Smooth muscle cell (in vitro differentiated cells): Measurements from ENCODE around the gene CASP4. TPM values are rescaled to one million over a fixed set of nuclear protein-coding genes. Genes with fewer than 3 reads are reported as not detected.

ENCODE experiments used
- DNase-seq: peaks from one replicate; lab custom pipeline; 2025; ENCODE audit not compliant: unreplicated experiment; lab: John Stamatoyannopoulos, UW
- H2AFZ ChIP-seq: fragments of 200-600 bp; sonication (generic); 2 replicates; pipeline ENCODE4 v1.6.0; 2016; ENCODE audit warnings: antibody characterized with exemption, low read depth, mild to moderate bottlenecking
- H3F3A ChIP-seq: fragments of 200-600 bp; sonication (generic); 2 replicates; pipeline ENCODE4 v1.6.0; 2017; ENCODE audit warnings: antibody characterized with exemption, low read depth
- H3K27ac ChIP-seq: fragments of 200-600 bp; sonication (generic); 2 replicates; pipeline ENCODE4 v1.5.1; 2016; ENCODE audit warnings: low read depth, mild to moderate bottlenecking
- H3K27me3 ChIP-seq: fragments of 200-600 bp; sonication (generic); 2 replicates; pipeline ENCODE4 v1.6.1; 2016; ENCODE audit warnings: low read depth, mild to moderate bottlenecking
- H3K36me3 ChIP-seq: fragments of 200-600 bp; sonication (generic); 2 replicates; pipeline ENCODE4 v1.5.1; 2016; ENCODE audit warnings: low read depth
- H3K4me1 ChIP-seq: fragments of 200-600 bp; sonication (generic); 2 replicates; pipeline ENCODE4 v1.5.1; 2016; ENCODE audit warnings: low read depth
- H3K4me2 ChIP-seq: fragments of 200-600 bp; sonication (generic); 2 replicates; pipeline ENCODE4 v1.6.0; 2016; ENCODE audit warnings: mild to moderate bottlenecking
- H3K4me3 ChIP-seq: fragments of 200-600 bp; sonication (generic); 2 replicates; pipeline ENCODE4 v1.5.1; 2016; ENCODE audit warnings: mild to moderate bottlenecking
- H3K79me2 ChIP-seq: fragments of 200-600 bp; sonication (generic); 2 replicates; pipeline ENCODE4 v1.6.0; 2016; ENCODE audit warnings: low read depth, mild to moderate bottlenecking
- H3K9ac ChIP-seq: fragments of 200-600 bp; sonication (generic); 2 replicates; pipeline ENCODE4 v1.6.0; 2016; ENCODE audit warnings: low read depth
- H3K9me3 ChIP-seq: fragments of 200-600 bp; sonication (generic); replicated peaks from 2 replicates; pipeline ENCODE4 v1.5.1; 2016; ENCODE audit warnings: low read depth
- H4K20me1 ChIP-seq: fragments of 200-600 bp; sonication (generic); 2 replicates; pipeline ENCODE4 v1.6.0; 2016; ENCODE audit warnings: low read depth
- WGBS: methylation state at CpG from one replicate; pipeline ENCODE4 v1.1.7; 2016; ENCODE audit warnings: low lambda C conversion rate; 5-methylcytosine and 5-hydroxymethylcytosine counted together
- polyA plus RNA-seq: library from polyadenylated mRNA; unstranded; fragments of >200 nt; fragmentation: Nextera tagmentation; extraction: Ambion mirVana; gene quantifications from 2 replicates; pipeline ENCODE4 v1.2.1, GENCODE V29; 2016
- total RNA-seq: library from RNA; depleted of rRNA; stranded (reverse); fragments of >200 nt; gene quantifications from 2 replicates; pipeline ENCODE4 v1.2.3, GENCODE V29; 2014
- TF ChIP-seq, protein P1 (sequence below): fragments of 200-600 bp; sonication (generic); IDR thresholded peaks from 2 replicates; pipeline ENCODE4 v1.5.1; 2017; ENCODE audit warnings: borderline replicate concordance, mild to moderate bottlenecking, antibody characterized with exemption; ENCODE audit not compliant: insufficient read depth, poor library complexity, severe bottlenecking

The CASP4 gene
- total and polyA plus RNA-seq, 2 experiments from 2014 or later = 8.8 to 36.3 TPM

DNA sequence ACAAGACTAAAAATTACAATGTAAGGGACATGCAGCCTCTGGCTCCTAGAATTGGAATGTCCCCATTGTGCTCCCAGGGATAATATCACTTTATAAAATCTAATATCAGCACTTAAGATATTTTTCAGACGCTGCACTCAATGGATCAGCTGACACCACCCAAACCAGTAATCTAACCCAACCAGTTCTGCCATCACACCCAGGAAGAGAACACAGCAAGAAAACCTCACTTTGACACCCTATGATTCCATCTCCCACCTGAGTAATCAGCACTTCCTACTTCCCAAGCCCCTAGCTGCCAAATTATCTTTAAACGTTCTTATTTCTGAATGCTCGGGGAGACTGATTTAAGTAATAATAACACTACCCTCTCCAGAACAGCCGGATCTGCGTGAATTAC, 2.6 kb downstream of the CASP4 start:
- no peak overlapping the region for H3K4me3 ChIP-seq

DNA sequence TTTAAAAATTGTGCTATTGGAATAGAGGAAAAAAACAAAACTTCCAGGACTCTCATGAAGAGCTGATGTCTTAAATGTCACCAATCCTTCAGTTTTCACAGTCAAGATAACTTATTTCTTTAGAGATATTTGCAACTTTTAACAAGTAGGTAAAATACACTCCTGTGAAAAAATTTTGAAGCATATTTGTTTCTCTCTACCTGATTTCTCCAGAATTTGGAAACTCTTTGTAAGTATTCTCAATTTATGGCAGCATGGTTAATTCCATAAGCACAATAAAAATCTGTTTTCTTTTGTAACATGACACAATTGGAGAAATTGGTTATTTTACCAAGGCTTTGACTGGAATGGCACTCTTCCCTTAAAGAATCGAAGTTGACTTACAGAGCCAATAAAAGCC, 4.1 kb downstream of the CASP4 start:
- Histone ChIP-seq H3K4me3 (no peak overlapping the region), H3F3A (no peaks in the 10 kb centered on the region), H3K79me2 (no peaks in the 10 kb centered on the region), H3K4me1 (no peaks in the 10 kb centered on the region), H3K4me2 (no peak overlapping the region), H2AFZ (no peak overlapping the region), H3K9me3 (no peaks in the 10 kb centered on the region), H3K36me3 (no peaks in the 10 kb centered on the region), H3K9ac (no peak overlapping the region), H3K27ac (no peak overlapping the region), H3K27me3 (no peaks in the 10 kb centered on the region), H4K20me1 (no peaks in the 10 kb centered on the region)
- WGBS = 97% methylated on average over 1 of the region's 1 CpG
- TF ChIP-seq, protein P1, sequence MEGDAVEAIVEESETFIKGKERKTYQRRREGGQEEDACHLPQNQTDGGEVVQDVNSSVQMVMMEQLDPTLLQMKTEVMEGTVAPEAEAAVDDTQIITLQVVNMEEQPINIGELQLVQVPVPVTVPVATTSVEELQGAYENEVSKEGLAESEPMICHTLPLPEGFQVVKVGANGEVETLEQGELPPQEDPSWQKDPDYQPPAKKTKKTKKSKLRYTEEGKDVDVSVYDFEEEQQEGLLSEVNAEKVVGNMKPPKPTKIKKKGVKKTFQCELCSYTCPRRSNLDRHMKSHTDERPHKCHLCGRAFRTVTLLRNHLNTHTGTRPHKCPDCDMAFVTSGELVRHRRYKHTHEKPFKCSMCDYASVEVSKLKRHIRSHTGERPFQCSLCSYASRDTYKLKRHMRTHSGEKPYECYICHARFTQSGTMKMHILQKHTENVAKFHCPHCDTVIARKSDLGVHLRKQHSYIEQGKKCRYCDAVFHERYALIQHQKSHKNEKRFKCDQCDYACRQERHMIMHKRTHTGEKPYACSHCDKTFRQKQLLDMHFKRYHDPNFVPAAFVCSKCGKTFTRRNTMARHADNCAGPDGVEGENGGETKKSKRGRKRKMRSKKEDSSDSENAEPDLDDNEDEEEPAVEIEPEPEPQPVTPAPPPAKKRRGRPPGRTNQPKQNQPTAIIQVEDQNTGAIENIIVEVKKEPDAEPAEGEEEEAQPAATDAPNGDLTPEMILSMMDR = no peak
- no peak for DNase-seq

More for the DNA sequence above, 2.6 kb downstream of the CASP4 start:
- no peak overlapping the region for H3K9ac ChIP-seq
- no peaks in the 10 kb centered on the region for H3K79me2 ChIP-seq
- H3K9me3 ChIP-seq = no peaks in the 10 kb centered on the region
- TF ChIP-seq, protein P1 = no peak
- H3F3A ChIP-seq = no peaks in the 10 kb centered on the region
- no peaks in the 10 kb centered on the region for H3K27me3 ChIP-seq
- WGBS = 89% methylated on average over 5 of the region's 5 CpGs
- H3K36me3 ChIP-seq = no peaks in the 10 kb centered on the region
- H4K20me1 ChIP-seq = no peaks in the 10 kb centered on the region
- H2AFZ ChIP-seq = no peak overlapping the region
- DNase-seq = no peak
- H3K4me2 ChIP-seq = no peak overlapping the region
- no peak overlapping the region for H3K27ac ChIP-seq
- H3K4me1 ChIP-seq = no peaks in the 10 kb centered on the region

DNA sequence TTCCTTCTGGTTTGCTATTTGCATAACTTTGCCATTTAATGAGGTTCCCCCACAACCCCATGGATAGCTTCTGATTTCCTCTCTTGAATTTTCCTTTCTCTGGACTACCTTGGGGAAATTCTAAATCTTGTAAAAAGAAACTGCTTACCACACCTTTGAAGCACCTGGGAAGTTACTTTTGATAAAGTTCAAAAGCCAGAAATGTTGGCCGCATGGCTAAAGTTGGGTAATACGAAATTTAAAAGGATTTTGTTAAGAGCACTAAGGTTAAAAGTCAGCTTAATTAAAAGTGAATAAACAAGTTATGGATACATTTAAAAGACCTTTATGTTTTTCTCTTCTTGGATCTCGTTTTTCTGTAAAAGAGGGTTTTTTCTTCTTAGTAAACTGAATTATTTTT, 5.5 kb downstream of the CASP4 start:
- 89% methylated on average over 3 of the region's 3 CpGs for WGBS
- H3K79me2 ChIP-seq = no peaks in the 10 kb centered on the region
- no peak for DNase-seq
- H3K4me3 ChIP-seq = no peak overlapping the region
- no peak overlapping the region for H2AFZ ChIP-seq
- H3K27ac ChIP-seq = no peak overlapping the region
- H3F3A ChIP-seq = no peaks in the 10 kb centered on the region
- H3K4me2 ChIP-seq = no peak overlapping the region
- TF ChIP-seq, protein P1 = no peak
- no peaks in the 10 kb centered on the region for H4K20me1 ChIP-seq
- no peaks in the 10 kb centered on the region for H3K27me3 ChIP-seq
- no peaks in the 10 kb centered on the region for H3K4me1 ChIP-seq
- H3K36me3 ChIP-seq = no peaks in the 10 kb centered on the region
- H3K9me3 ChIP-seq = no peaks in the 10 kb centered on the region
- H3K9ac ChIP-seq = no peak overlapping the region

DNA sequence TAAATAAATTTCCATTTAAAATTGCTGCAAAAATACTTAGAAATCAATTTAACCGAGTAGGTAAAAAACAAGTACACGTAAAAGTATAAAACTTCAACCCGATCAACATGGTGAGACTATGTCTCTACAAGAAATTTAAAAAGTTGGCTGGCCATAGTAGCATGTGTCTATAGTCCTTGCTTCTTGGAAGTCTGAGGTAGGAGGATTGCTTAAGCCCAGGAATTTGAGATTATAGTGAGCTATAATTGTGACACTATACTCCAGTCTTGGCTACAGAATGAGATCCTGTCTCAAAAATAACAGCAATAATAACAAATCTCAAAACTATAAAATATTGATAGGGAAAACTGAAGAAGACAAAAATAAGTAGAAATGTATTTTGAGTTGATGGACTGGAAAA, 11.1 kb downstream of the CASP4 start:
- Histone ChIP-seq H4K20me1 (no peaks in the 10 kb centered on the region), H3K79me2 (no peaks in the 10 kb centered on the region), H3K36me3 (no peaks in the 10 kb centered on the region), H3K27ac (no peak overlapping the region), H3K9ac (no peak overlapping the region), H3F3A (no peaks in the 10 kb centered on the region), H3K4me3 (no peak overlapping the region), H2AFZ (no peak overlapping the region), H3K9me3 (no peaks in the 10 kb centered on the region), H3K4me1 (no peaks in the 10 kb centered on the region), H3K27me3 (no peaks in the 10 kb centered on the region), H3K4me2 (no peak overlapping the region)
- 79% methylated on average over 3 of the region's 3 CpGs for WGBS
- DNase-seq = no peak
- TF ChIP-seq, protein P1 = no peak
